Erythroblast (primary cell): Measurements from ENCODE around the gene IGHMBP2.

Experiments used
- GATA1 ChIP-seq: IDR thresholded peaks from 2 replicates; pipeline ENCODE4 v1.6.1; 2011; ENCODE audit warnings: low read depth, mild to moderate bottlenecking, control low read depth, low read length, moderate library complexity
- POLR2A ChIP-seq: IDR thresholded peaks from 2 replicates; pipeline ENCODE4 v1.6.1; 2011; ENCODE audit warnings: mild to moderate bottlenecking, low read length

- TF ChIP-seq POLR2A (no peak), GATA1 (no peak)
These were observed 56.8 kb downstream of the IGHMBP2 start for GRCh38 chr11:68960294-68961071.
